GM12875 (cell line): Measurements from ENCODE around the gene DDX39A.

Experiments
- H3K4me3 ChIP-seq: one replicate; pipeline ENCODE4 v1.5.1; 2011; ENCODE audit warnings: low read depth, low read length, control low read depth
- CTCF ChIP-seq: IDR thresholded peaks from 2 replicates; pipeline ENCODE4 v1.5.1; 2011; ENCODE audit warnings: low read depth, mild to moderate bottlenecking, control low read depth, inconsistent platforms, low read length, moderate library complexity, borderline replicate concordance; ENCODE audit not compliant: insufficient read depth

DDX39A gene

GRCh38 chr19:14370169-14370939 is 48.8 kb downstream of the DDX39A start:
- H3K4me3 ChIP-seq, result peak overlapping the region; percentile 46
- TF ChIP-seq CTCF, result no peak

- no peak for TF ChIP-seq CTCF
- H3K4me3 ChIP-seq, result peak overlapping the region; percentile 46
Observed at GRCh38 chr19:14369399-14370168, 49.6 kb downstream of the DDX39A start.

GRCh38 chr19:14368011-14368513 is 51.1 kb downstream of the DDX39A start:
- TF ChIP-seq CTCF, result no peak
- H3K4me3 ChIP-seq, result no peak overlapping the region

GRCh38 chr19:14367016-14367415 is 52.1 kb downstream of the DDX39A start:
- no peak for TF ChIP-seq CTCF
- no peak overlapping the region for H3K4me3 ChIP-seq

- no peak overlapping the region for H3K4me3 ChIP-seq
- TF ChIP-seq CTCF, result no peak
Observed at GRCh38 chr19:14366529-14366928, 52.6 kb downstream of the DDX39A start.

GRCh38 chr19:14364098-14364443 is 55.1 kb downstream of the DDX39A start:
- peak overlapping the region; percentile 55 for H3K4me3 ChIP-seq

GRCh38 chr19:14363183-14364097 is 55.7 kb downstream of the DDX39A start:
- TF ChIP-seq CTCF, result no peak
- peak overlapping the region; percentile 55 for H3K4me3 ChIP-seq
